NCI-H82 treated with DMSO at 0.1 percent for 48 hours (cell line): ENCODE data around the gene PWP1.
"Not testable (repeated sequence)": the region's sequence is repeated elsewhere in the genome, so short reads cannot be mapped to it uniquely, and the experiment has no call there.

Source experiments
- DNase-seq: peaks from one replicate; lab custom pipeline; 2025; ENCODE audit not compliant: unreplicated experiment; lab: John Stamatoyannopoulos, UW

PWP1 gene

GRCh38 chr12:107668320-107669098 lies 17.1 kb upstream of the PWP1 start:
- DNase-seq, result no peak

GRCh38 chr12:107669946-107670345 lies 15.7 kb upstream of the PWP1 start:
- DNase-seq, result no peak

GRCh38 chr12:107670999-107671643 lies 14.5 kb upstream of the PWP1 start:
- DNase-seq, result no peak

GRCh38 chr12:107677671-107678070 lies 7.9 kb upstream of the PWP1 start:
- DNase-seq, result no peak

GRCh38 chr12:107679336-107679735 lies 6.3 kb upstream of the PWP1 start:
- DNase-seq, result no peak

GRCh38 chr12:107681455-107681835 lies 4.2 kb upstream of the PWP1 start:
- DNase-seq, result no peak

- DNase-seq, result no peak
These were observed 3.5 kb upstream of the PWP1 start for GRCh38 chr12:107681836-107682820.

- DNase-seq, result no peak
These were observed 1.4 kb upstream of the PWP1 start for GRCh38 chr12:107684029-107684795.

- no peak for DNase-seq
These were observed 624 bp upstream of the PWP1 start for GRCh38 chr12:107684990-107685359.

GRCh38 chr12:107695772-107696171 lies 10.2 kb downstream of the PWP1 start:
- not testable (repeated sequence) for DNase-seq

- no peak for DNase-seq
These were observed 16.5 kb downstream of the PWP1 start for GRCh38 chr12:107702106-107702505.

GRCh38 chr12:107704041-107704440 lies 18.4 kb downstream of the PWP1 start:
- DNase-seq, result no peak

- DNase-seq, result not testable (repeated sequence)
These were observed 19.9 kb downstream of the PWP1 start for GRCh38 chr12:107705522-107705921.

- no peak for DNase-seq
These were observed 30.2 kb downstream of the PWP1 start for GRCh38 chr12:107715780-107716179.

- no peak for DNase-seq
These were observed 33.0 kb downstream of the PWP1 start for GRCh38 chr12:107718606-107719005.

- not testable (repeated sequence) for DNase-seq
These were observed 41.7 kb downstream of the PWP1 start for GRCh38 chr12:107727327-107727726.

GRCh38 chr12:107727742-107728141 lies 42.1 kb downstream of the PWP1 start:
- DNase-seq, result not testable (repeated sequence)

GRCh38 chr12:107730618-107731341 lies 45.2 kb downstream of the PWP1 start:
- DNase-seq, result no peak

GRCh38 chr12:107731366-107731765 lies 45.8 kb downstream of the PWP1 start:
- no peak for DNase-seq

- no peak for DNase-seq
These were observed 46.8 kb downstream of the PWP1 start for GRCh38 chr12:107732365-107732764.
